Chondrocyte (in vitro differentiated cells): ENCODE results near the gene KCTD8. TPM values are rescaled to one million over a fixed set of nuclear protein-coding genes. Genes with fewer than 3 reads are reported as not detected.

Experiments
- DNase-seq: peaks from one replicate; pipeline ENCODE4 v3.0.0; 2021; ENCODE audit warnings: mixed read lengths, low spot score
- H3K27ac Mint-ChIP-seq: one replicate; pipeline ENCODE4 v1.8.0; 2021; ENCODE audit warnings: mild to moderate bottlenecking, moderate library complexity, mixed read lengths; ENCODE audit not compliant: unreplicated experiment
- H3K27me3 Mint-ChIP-seq: 2 replicates; pipeline ENCODE4 v1.8.0; 2021; ENCODE audit warnings: low read depth, mixed read lengths
- H3K36me3 Mint-ChIP-seq: 2 replicates; pipeline ENCODE4 v1.8.0; 2021; ENCODE audit warnings: low read depth, mixed read lengths
- H3K4me1 Mint-ChIP-seq: 2 replicates; pipeline ENCODE4 v1.8.0; 2021; ENCODE audit warnings: low read depth, mild to moderate bottlenecking, mixed read lengths
- H3K4me3 Mint-ChIP-seq: one replicate; pipeline ENCODE4 v1.8.0; 2021; ENCODE audit warnings: mild to moderate bottlenecking, moderate library complexity, mixed read lengths; ENCODE audit not compliant: unreplicated experiment
- H3K9me3 Mint-ChIP-seq: 2 replicates; pipeline ENCODE4 v1.8.0; 2021; ENCODE audit warnings: low read depth, mixed read lengths
- total RNA-seq: library from RNA; stranded (reverse); gene quantifications from 3 replicates; pipeline ENCODE4 v1.2.1, GENCODE V29; 2021
- TF ChIP-seq, protein P1 (sequence below): fragments of 200-600 bp; sonication (generic); IDR thresholded peaks from 2 replicates; pipeline ENCODE4 v1.5.0; 2021; ENCODE audit warnings: antibody characterized with exemption, mild to moderate bottlenecking, moderate library complexity

The KCTD8 gene
- total RNA-seq, 1 donor from 2014 or later: not detected

GRCh38 chr4:44279066-44279465 is 169.5 kb downstream of the KCTD8 start:
- peaks cover 2% of the 10 kb centered on the region for H3K9me3 Mint-ChIP-seq
- H3K36me3 Mint-ChIP-seq: no peaks in the 10 kb centered on the region
- DNase-seq: no peak
- no peak overlapping the region for H3K4me3 Mint-ChIP-seq
- H3K4me1 Mint-ChIP-seq: no peaks in the 10 kb centered on the region
- no peaks in the 10 kb centered on the region for H3K27me3 Mint-ChIP-seq
- no peak overlapping the region for H3K27ac Mint-ChIP-seq
- TF ChIP-seq, protein P1, sequence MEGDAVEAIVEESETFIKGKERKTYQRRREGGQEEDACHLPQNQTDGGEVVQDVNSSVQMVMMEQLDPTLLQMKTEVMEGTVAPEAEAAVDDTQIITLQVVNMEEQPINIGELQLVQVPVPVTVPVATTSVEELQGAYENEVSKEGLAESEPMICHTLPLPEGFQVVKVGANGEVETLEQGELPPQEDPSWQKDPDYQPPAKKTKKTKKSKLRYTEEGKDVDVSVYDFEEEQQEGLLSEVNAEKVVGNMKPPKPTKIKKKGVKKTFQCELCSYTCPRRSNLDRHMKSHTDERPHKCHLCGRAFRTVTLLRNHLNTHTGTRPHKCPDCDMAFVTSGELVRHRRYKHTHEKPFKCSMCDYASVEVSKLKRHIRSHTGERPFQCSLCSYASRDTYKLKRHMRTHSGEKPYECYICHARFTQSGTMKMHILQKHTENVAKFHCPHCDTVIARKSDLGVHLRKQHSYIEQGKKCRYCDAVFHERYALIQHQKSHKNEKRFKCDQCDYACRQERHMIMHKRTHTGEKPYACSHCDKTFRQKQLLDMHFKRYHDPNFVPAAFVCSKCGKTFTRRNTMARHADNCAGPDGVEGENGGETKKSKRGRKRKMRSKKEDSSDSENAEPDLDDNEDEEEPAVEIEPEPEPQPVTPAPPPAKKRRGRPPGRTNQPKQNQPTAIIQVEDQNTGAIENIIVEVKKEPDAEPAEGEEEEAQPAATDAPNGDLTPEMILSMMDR: no peak

DNA sequence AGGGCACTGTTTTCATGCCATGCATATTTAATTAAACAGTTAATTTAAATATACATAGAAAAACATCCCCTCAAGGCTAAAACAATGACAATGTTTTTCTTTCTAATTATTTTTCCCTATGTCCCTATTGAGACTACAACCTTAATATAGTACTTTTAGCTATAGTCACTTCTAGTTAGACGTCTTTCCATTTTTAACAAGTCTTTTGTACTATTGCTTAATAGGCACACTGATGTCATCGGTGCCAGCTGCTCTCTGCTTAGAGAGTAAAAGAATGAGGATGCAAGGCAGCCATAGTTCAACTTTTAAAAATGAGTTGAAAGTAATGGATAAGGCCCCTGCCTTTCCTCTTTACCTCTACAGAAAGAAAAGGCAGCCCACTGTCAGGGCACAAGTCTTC is 191.1 kb downstream of the KCTD8 start:
- DNase-seq: no peak
- Mint-ChIP-seq H3K9me3 (peaks cover 2% of the 10 kb centered on the region), H3K27ac (no peak overlapping the region), H3K27me3 (peaks cover 5% of the 10 kb centered on the region), H3K36me3 (no peaks in the 10 kb centered on the region), H3K4me3 (no peak overlapping the region), H3K4me1 (no peaks in the 10 kb centered on the region)
- TF ChIP-seq, protein P1: no peak

GRCh38 chr4:44256414-44256813 is 192.2 kb downstream of the KCTD8 start:
- Mint-ChIP-seq H3K36me3 (no peaks in the 10 kb centered on the region), H3K27me3 (peaks cover 5% of the 10 kb centered on the region)
- DNase-seq: no peak

GRCh38 chr4:44237643-44238042 is 211.0 kb downstream of the KCTD8 start:
- H3K27me3 Mint-ChIP-seq: no peaks in the 10 kb centered on the region
- no peaks in the 10 kb centered on the region for H3K4me1 Mint-ChIP-seq
- no peaks in the 10 kb centered on the region for H3K9me3 Mint-ChIP-seq
- no peak for DNase-seq
- no peaks in the 10 kb centered on the region for H3K36me3 Mint-ChIP-seq
- no peak overlapping the region for H3K4me3 Mint-ChIP-seq
- TF ChIP-seq, protein P1: no peak
- no peak overlapping the region for H3K27ac Mint-ChIP-seq

More at GRCh38 chr4:44256414-44256813, 192.2 kb downstream of the KCTD8 start:
- no peak overlapping the region for H3K27ac Mint-ChIP-seq
- H3K9me3 Mint-ChIP-seq: peaks cover 2% of the 10 kb centered on the region
- no peaks in the 10 kb centered on the region for H3K4me1 Mint-ChIP-seq
- TF ChIP-seq, protein P1: no peak
- H3K4me3 Mint-ChIP-seq: no peak overlapping the region

DNA sequence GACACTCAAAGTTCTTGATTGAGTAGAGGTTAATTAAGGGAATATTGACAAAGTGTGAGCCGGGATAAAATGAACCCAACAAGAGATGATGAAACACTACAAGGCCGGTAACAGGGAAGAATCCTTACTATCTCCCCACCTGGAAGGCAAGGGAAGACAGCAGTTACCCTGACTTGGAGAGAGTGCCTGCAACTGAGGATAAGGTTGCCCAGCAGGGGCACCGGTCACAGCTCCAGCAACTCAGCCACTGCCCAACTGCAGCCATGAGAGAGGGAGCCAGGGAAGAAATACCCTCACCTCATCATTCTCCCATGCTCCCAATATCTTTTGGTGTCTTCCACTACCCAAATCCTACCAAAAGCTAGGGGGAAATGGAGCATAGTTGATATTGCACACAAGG is 212.7 kb downstream of the KCTD8 start:
- Mint-ChIP-seq H3K27ac (no peak overlapping the region), H3K4me1 (no peaks in the 10 kb centered on the region), H3K9me3 (no peaks in the 10 kb centered on the region), H3K27me3 (no peaks in the 10 kb centered on the region), H3K36me3 (no peaks in the 10 kb centered on the region), H3K4me3 (no peak overlapping the region)
- TF ChIP-seq, protein P1: no peak
- DNase-seq: no peak
